Ascending aorta (tissue), 2 donors: ENCODE measurements around the gene TRIM28. TPM values are rescaled to one million over a fixed set of nuclear protein-coding genes. Genes with fewer than 3 reads are reported as not detected.
A peak's percentile ranks its signal among the peaks of the same experiment; 100 is the strongest.

Experiments
- DNase-seq, 2 donors: peaks; one replicate each; pipeline ENCODE4 v3.0.0-alpha.2; 2019; ENCODE audit warnings: low spot score in 2 of 2
- H3K27ac ChIP-seq, 2 donors: fragments of 200-600 bp; sonication (generic); one replicate each; pipeline ENCODE4 v1.5.1; 2016 to 2017; ENCODE audit warnings: mild to moderate bottlenecking in 1 of 2
- H3K27me3 ChIP-seq: fragments of 200-600 bp; sonication (generic); one replicate; pipeline ENCODE4 v1.5.1; 2017
- H3K36me3 ChIP-seq, 2 donors: fragments of 200-600 bp; sonication (generic); one replicate each; pipeline ENCODE4 v1.5.1; 2016
- H3K4me1 ChIP-seq, 2 donors: fragments of 200-600 bp; sonication (generic); one replicate each; pipeline ENCODE4 v1.5.1; 2016 to 2017; ENCODE audit warnings: mild to moderate bottlenecking in 1 of 2
- H3K4me3 ChIP-seq, 2 donors: fragments of 200-600 bp; sonication (generic); one replicate each; pipeline ENCODE4 v1.5.1; 2016 to 2017; ENCODE audit warnings: mild to moderate bottlenecking in 1 of 2
- H3K9me3 ChIP-seq, 2 donors: fragments of 200-600 bp; sonication (generic); one replicate each; pipeline ENCODE4 v1.5.1; 2016
- CTCF ChIP-seq, 3 experiments: fragments of 200-600 bp in 2 of 3; fragments of 450-650 bp in 1 of 3; sonication (generic) in 2 of 3; IDR thresholded peaks; one replicate each; pipeline ENCODE4 v1.5.1; 2016 to 2019; ENCODE audit warnings: antibody characterized with exemption in 3 of 3, mild to moderate bottlenecking in 1 of 3, moderate library complexity in 1 of 3
- intact Hi-C: fragments of 100-400 bp; cut with DNase I; formaldehyde crosslinking; loops from one replicate; pipeline ENCODE4 v1.15.1; 2023
- total RNA-seq: library from RNA; depleted of rRNA; stranded (reverse); fragments of >200 nt; gene quantifications from one replicate; pipeline ENCODE4 v1.1.0, GENCODE V29; 2016

Gene TRIM28
- total RNA-seq, 1 donor from 2014 or later: 222 TPM

GRCh38 chr19:58513213-58513693, 30.6 kb upstream of the TRIM28 start:
- intact Hi-C loops: no loop called here
- H3K4me1 ChIP-seq: peaks cover 9 to 26% of the 10 kb centered on the region in 2 donors
- DNase-seq: no peak

GRCh38 chr19:58513694-58514563, 29.9 kb upstream of the TRIM28 start:
- Histone ChIP-seq H3K4me1 (peaks cover 16 to 31% of the 10 kb centered on the region in 2 donors), H3K27me3 (no peaks in the 10 kb centered on the region), H3K27ac (peak overlapping the region; percentile 24 to 27), H3K4me3 (peak overlapping the region; percentile 37 to 45), H3K9me3 (no peaks in the 10 kb centered on the region), H3K36me3 (peaks cover 24 to 26% of the 10 kb centered on the region in 2 donors)
- peak in 1 of 2 donors; percentile 87 for DNase-seq
- intact Hi-C loops: no loop called here
- peak; percentile 70 to 86 (median 74) for TF ChIP-seq CTCF (IDR thresholded peaks at IDR 0.05)

More at GRCh38 chr19:58513213-58513693, 30.6 kb upstream of the TRIM28 start:
- Histone ChIP-seq H3K9me3 (no peaks in the 10 kb centered on the region), H3K27me3 (no peaks in the 10 kb centered on the region), H3K4me3 (no peak overlapping the region), H3K36me3 (peaks cover 24 to 26% of the 10 kb centered on the region in 2 donors), H3K27ac (peak overlapping the region in 1 of 2 donors; percentile 27)
- no peak for TF ChIP-seq CTCF (IDR thresholded peaks at IDR 0.05)

- Histone ChIP-seq H3K36me3 (peaks cover 24 to 26% of the 10 kb centered on the region in 2 donors), H3K4me1 (peaks cover 16 to 31% of the 10 kb centered on the region in 2 donors), H3K27ac (no peak overlapping the region), H3K27me3 (no peaks in the 10 kb centered on the region), H3K4me3 (peak overlapping the region; percentile 37 to 45), H3K9me3 (no peaks in the 10 kb centered on the region)
- DNase-seq: no peak
- intact Hi-C loops: no loop called here
- TF ChIP-seq CTCF (IDR thresholded peaks at IDR 0.05): no peak
Measured at GRCh38 chr19:58514564-58515022, 29.3 kb upstream of the TRIM28 start.

- no peak for DNase-seq
Measured at GRCh38 chr19:58515259-58515658, 28.6 kb upstream of the TRIM28 start.

More at GRCh38 chr19:58515259-58515658, 28.6 kb upstream of the TRIM28 start:
- no peak overlapping the region for H3K27ac ChIP-seq
- H3K9me3 ChIP-seq: no peaks in the 10 kb centered on the region
- H3K27me3 ChIP-seq: no peaks in the 10 kb centered on the region
- no peak overlapping the region for H3K4me3 ChIP-seq
- H3K36me3 ChIP-seq: peaks cover 24 to 26% of the 10 kb centered on the region in 2 donors
- TF ChIP-seq CTCF (IDR thresholded peaks at IDR 0.05): no peak
- H3K4me1 ChIP-seq: peaks cover 18 to 31% of the 10 kb centered on the region in 2 donors
- intact Hi-C loops: no loop called here
